Psoas muscle (tissue), 8 donors: Measurements from ENCODE around the gene C20orf96. TPM values are rescaled to one million over a fixed set of nuclear protein-coding genes. Genes with fewer than 3 reads are reported as not detected.
"Not testable (repeated sequence)": the region's sequence is repeated elsewhere in the genome, so short reads cannot be mapped to it uniquely, and the experiment has no call there.

Experiments used
- ATAC-seq, 4 donors: fragments of 200-7000 bp; cut with Tn5 transposase; one replicate each; pipeline ENCODE4 v1.9.1; 2020; ENCODE audit warnings: moderate library complexity in 3 of 4, mild to moderate bottlenecking in 2 of 4
- DNase-seq, 2 donors: peaks; one replicate each; pipeline ENCODE4 v3.0.0-alpha.2; 2020
- H3K27ac ChIP-seq: fragments of 200-600 bp; one replicate; pipeline ENCODE4 v1.8.0; 2022
- H3K27me3 ChIP-seq, 3 donors: fragments of 200-600 bp in 1 of 3; one replicate each; pipeline versions ENCODE4 v1.6.1 to v1.8.0; 2013 to 2022; ENCODE audit warnings: low read length in 2 of 3, mild to moderate bottlenecking in 2 of 3, moderate library complexity in 1 of 3; ENCODE audit not compliant: insufficient read depth in 3 of 3
- H3K36me3 ChIP-seq, 2 donors: fragments of 200-600 bp in 1 of 2; one replicate each; pipeline versions ENCODE4 v1.6.1 to v1.8.0; 2013 to 2022; ENCODE audit warnings: low read depth in 1 of 2, mild to moderate bottlenecking in 1 of 2, moderate library complexity in 1 of 2; ENCODE audit not compliant: insufficient read depth in 1 of 2
- H3K4me1 ChIP-seq: fragments of 200-600 bp; one replicate; pipeline ENCODE4 v1.8.0; 2022
- H3K4me3 ChIP-seq: fragments of 200-600 bp; one replicate; pipeline ENCODE4 v1.8.0; 2022; ENCODE audit warnings: mild to moderate bottlenecking
- H3K9me3 ChIP-seq: fragments of 200-600 bp; one replicate; pipeline ENCODE4 v1.8.0; 2022
- whole genome bisulfite sequencing, 3 donors: extraction: QIAGEN DNeasy Blood & Tissue Kit; methylation state at CpG; one replicate each; pipeline versions ENCODE4 v1.1.6 to v1.1.7; 2013; 5-methylcytosine and 5-hydroxymethylcytosine counted together
- intact Hi-C, 2 donors: fragments of 100-400 bp; cut with DNase I; formaldehyde crosslinking; loops; one replicate each; pipeline versions ENCODE4 v1.11.0 to v1.14.2; 2022
- polyA plus RNA-seq, 3 donors: library from polyadenylated mRNA; stranded (reverse); fragments of 200-250 nt; gene quantifications; one replicate each; pipeline ENCODE4 v1.2.3, GENCODE V29; 2013
- total RNA-seq, 4 donors: library from RNA; stranded (reverse); fragmentation: NEBNext Ultra II Directional in 2 of 4; extraction: Animal tissue kit (Norgen Biotek cat#: 25700) in 2 of 4; gene quantifications; one replicate each; pipeline versions ENCODE4 v1.2.1 to v1.2.4, GENCODE V29; 2021 to 2023
- TF ChIP-seq, protein P1 (sequence below): fragments of 200-600 bp; IDR thresholded peaks from one replicate; pipeline ENCODE4 v1.8.0; 2022; ENCODE audit warnings: antibody characterized with exemption
- donor health status: healthy with polysubstance abuse.
- donor health status: DM: no; HTN: no; CAD: no; lungs with moderate emphysema.
- donor health status: Bipolar disorder and iron deficiency.
- donor health status: healthy.
- donor health status: DM: yes; HTN: yes; CAD: no.
- donor health status: DM: no; HTN: no; CAD: no.
- donor health status: DM: no; HTN: no; CAD: no.
- donor health status: DM: yes; HTN: yes; CAD: no.

C20orf96 gene
- total and polyA plus RNA-seq, 7 donors: 1.0 to 2.1 (median 1.7) TPM

DNA sequence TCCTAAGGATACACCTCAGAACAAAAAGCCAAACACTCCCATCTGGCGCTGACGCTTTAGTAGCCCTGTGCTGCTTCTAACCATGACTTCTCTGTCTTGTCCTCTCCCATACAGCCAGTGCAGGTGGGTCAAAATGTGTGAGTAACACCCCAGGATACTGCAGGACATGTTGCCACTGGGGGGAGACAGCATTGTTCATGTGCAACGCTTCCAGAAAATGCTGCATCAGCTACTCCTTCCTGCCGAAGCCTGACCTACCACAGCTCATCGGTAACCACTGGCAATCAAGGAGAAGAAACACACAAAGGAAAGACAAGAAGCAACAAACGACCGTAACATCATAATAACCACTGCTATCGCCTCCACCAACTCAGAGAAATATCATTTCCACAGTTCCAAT is 31.6 kb downstream of the C20orf96 start:
- Histone ChIP-seq H3K36me3 (no peaks in the 10 kb centered on the region), H3K4me3 (no peak overlapping the region), H3K27ac (no peak overlapping the region), H3K4me1 (no peaks in the 10 kb centered on the region), H3K9me3 (no peaks in the 10 kb centered on the region), H3K27me3 (no peaks in the 10 kb centered on the region)
- intact Hi-C loops: no loop called here
- DNase-seq (no peak), ATAC-seq (peak in 2 of 4 donors; percentile 56)
- WGBS, 3 donors: 39 to 51% (median 50%) methylated on average over 8 of the region's 8 CpGs
- TF ChIP-seq, protein P1, sequence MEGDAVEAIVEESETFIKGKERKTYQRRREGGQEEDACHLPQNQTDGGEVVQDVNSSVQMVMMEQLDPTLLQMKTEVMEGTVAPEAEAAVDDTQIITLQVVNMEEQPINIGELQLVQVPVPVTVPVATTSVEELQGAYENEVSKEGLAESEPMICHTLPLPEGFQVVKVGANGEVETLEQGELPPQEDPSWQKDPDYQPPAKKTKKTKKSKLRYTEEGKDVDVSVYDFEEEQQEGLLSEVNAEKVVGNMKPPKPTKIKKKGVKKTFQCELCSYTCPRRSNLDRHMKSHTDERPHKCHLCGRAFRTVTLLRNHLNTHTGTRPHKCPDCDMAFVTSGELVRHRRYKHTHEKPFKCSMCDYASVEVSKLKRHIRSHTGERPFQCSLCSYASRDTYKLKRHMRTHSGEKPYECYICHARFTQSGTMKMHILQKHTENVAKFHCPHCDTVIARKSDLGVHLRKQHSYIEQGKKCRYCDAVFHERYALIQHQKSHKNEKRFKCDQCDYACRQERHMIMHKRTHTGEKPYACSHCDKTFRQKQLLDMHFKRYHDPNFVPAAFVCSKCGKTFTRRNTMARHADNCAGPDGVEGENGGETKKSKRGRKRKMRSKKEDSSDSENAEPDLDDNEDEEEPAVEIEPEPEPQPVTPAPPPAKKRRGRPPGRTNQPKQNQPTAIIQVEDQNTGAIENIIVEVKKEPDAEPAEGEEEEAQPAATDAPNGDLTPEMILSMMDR: no peak

DNA sequence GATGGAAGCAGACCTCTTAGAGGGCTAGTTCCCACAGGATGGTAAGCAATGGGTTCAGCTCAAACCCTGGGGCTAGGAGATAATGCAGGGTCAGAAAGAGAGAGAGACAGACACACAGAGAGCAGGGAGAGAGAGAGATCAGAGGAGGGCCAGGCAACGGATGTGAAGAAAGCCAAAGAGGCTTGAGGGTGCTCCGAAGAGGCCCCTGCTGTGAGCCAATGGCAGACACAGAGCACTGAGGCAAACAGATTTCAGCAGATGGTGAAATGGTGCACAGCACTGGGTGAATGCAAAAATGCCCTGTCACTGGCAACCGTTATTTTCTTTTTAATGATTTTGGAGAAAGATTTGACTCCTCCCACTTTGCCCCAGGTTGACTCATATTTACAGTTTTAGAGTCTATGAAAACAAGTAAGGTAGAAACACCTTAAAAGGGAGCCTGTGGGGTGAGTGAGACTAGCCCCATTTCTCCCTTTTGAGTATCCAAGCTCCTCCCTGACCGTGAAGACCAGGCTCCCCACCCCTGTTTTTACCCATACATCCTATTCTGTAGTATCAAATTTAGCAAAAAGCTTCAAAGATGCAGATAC is 32.2 kb downstream of the C20orf96 start:
- TF ChIP-seq, protein P1: no peak
- DNase-seq (no peak), ATAC-seq (no peak)
- intact Hi-C loops: no loop called here
- Histone ChIP-seq H3K27me3 (peaks cover 0 to under 1% (median 0%) of the 10 kb centered on the region in 3 donors), H3K9me3 (no peaks in the 10 kb centered on the region), H3K4me3 (no peak overlapping the region), H3K4me1 (no peaks in the 10 kb centered on the region), H3K36me3 (no peaks in the 10 kb centered on the region), H3K27ac (no peak overlapping the region)
- 49 to 75% (median 54%) methylated on average over 4 of the region's 4 CpGs for WGBS, 3 donors

DNA sequence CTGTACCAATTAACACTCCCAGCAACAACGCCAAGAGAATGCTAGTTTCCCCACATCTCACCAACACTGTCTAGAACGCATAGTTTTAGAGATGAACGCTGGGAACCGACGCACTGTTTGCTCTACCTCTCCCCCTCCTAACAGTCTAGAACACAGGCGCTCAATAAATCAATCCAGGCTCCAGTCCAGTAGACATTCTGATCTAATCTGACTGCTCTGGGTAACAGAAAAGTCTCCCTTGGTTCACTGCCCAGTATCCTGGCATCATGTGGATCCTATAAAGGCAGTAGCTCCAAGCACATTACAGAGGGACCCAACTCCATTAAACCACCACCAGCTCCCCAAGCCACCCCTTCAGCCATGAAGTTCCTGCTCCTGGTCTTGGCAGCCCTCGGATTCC is 33.1 kb downstream of the C20orf96 start, which contains the start of gene DEFB132:
DEFB132 (plus strand) TSS at position 306 of the 400 bp plus-strand sequence; CDS start at position 361, 55 bp downstream.
- H3K4me3 ChIP-seq: no peak within 1 kb of the TSS
- H3K4me1 ChIP-seq: no peaks in the 10 kb centered on the region
- no peaks in the 10 kb centered on the region for H3K9me3 ChIP-seq
- WGBS, 3 donors: 74 to 76% (median 75%) methylated on average over 7 of the region's 7 CpGs
- ATAC-seq: no peak
- TF ChIP-seq, protein P1: no peak
- no peaks in the 10 kb centered on the region for H3K36me3 ChIP-seq
- H3K27ac ChIP-seq: no peak within 1 kb of the TSS
- no peak for DNase-seq
- peaks cover 0 to 4% (median 0%) of the 10 kb centered on the region in 3 donors for H3K27me3 ChIP-seq
- intact Hi-C loops: no loop called here

DNA sequence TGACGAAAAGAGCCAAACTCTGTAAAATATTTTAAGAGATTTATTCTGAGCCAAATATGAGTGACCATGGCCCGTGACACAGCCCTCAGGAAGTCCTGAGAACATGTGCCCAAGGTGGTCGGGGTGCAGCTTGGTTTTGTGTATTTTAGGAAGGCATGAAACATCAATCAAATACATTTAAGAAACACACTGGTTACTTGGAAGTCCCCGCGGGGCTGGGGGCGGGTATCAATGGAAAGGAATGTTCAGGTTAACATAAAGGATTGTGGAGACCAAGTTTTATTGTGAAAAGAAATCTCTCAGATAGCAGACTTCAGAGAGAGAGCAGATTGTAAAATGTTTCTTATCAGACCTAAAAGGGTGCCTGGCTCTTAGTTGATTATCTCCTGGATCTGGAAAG is 37.1 kb downstream of the C20orf96 start:
- intact Hi-C loops, H3K27ac ChIP-seq, H3K9me3 ChIP-seq, H3K4me3 ChIP-seq, H3K27me3 ChIP-seq, H3K4me1 ChIP-seq, ATAC-seq, DNase-seq, H3K36me3 ChIP-seq: not testable (repeated sequence)
- 43 to 53% (median 46%) methylated on average over 6 of the region's 6 CpGs for WGBS, 3 donors

DNA sequence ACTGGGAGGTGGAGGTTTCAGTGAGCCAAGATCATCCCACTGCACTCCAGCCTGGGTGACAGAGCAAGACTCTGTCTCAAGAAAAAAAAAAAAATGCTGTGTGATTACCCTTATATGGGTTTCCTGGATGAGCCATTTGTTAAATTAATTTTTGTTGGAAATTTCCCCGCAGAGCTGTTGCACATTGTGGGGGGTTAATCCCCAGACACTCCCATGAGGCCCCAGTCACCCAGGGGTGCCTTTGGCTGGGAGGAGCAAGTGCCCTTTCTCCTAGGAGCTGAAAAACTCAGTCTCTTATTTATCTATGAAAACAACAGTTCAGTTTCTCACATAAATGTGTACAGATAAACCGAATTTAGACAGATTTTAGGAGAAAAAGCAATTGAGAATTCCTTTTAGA is 37.7 kb downstream of the C20orf96 start:
- intact Hi-C loops: no loop called here
- Histone ChIP-seq H3K27ac (no peak overlapping the region), H3K4me1 (no peaks in the 10 kb centered on the region), H3K9me3 (no peaks in the 10 kb centered on the region), H3K4me3 (no peak overlapping the region), H3K36me3 (no peaks in the 10 kb centered on the region), H3K27me3 (peaks cover 0 to 4% (median 0%) of the 10 kb centered on the region in 3 donors)
- DNase-seq (no peak), ATAC-seq (no peak)
- 78 to 91% (median 80%) methylated on average over 2 of the region's 2 CpGs for WGBS, 3 donors
- TF ChIP-seq, protein P1: no peak
